GM23248 (cell line): ENCODE results near the gene BSCL2.

Experiments
- EZH2 ChIP-seq: fragments of 200-600 bp; sonication (generic); IDR thresholded peaks from 2 replicates; pipeline ENCODE4 v1.6.1; 2018; ENCODE audit warnings: antibody characterized with exemption, mild to moderate bottlenecking; ENCODE audit not compliant: insufficient read depth, poor library complexity, severe bottlenecking
- EZH2phosphoT487 ChIP-seq: fragments of 200-600 bp; sonication (generic); IDR thresholded peaks from 2 replicates; pipeline ENCODE4 v1.6.1; 2018; ENCODE audit warnings: antibody characterized with exemption, moderate library complexity, mild to moderate bottlenecking, low read depth; ENCODE audit not compliant: insufficient read depth

GRCh38 chr11:62728171-62728988 lies 21.2 kb upstream of the BSCL2 start, which contains the start of gene TTC9C:
- TF ChIP-seq EZH2phosphoT487 (no peak), EZH2 (no peak)
